Vagina (tissue), 2 donors: ENCODE results near the gene VRTN.

Experiments
- POLR2A ChIP-seq, 2 donors: fragments of 450-650 bp; IDR thresholded peaks; one replicate each; pipeline ENCODE4 v1.6.1; 2017; ENCODE audit warnings: antibody characterized with exemption in 2 of 2, mild to moderate bottlenecking in 2 of 2, moderate library complexity in 2 of 2
- TF ChIP-seq, protein P1 (sequence below), 3 experiments: fragments of 450-650 bp in 2 of 3; fragments of 200-600 bp in 1 of 3; sonication (generic) in 1 of 3; IDR thresholded peaks; one replicate each; pipeline ENCODE4 v1.5.1; 2017 to 2019; ENCODE audit warnings: antibody characterized with exemption in 3 of 3, mild to moderate bottlenecking in 2 of 3, moderate library complexity in 2 of 3

DNA sequence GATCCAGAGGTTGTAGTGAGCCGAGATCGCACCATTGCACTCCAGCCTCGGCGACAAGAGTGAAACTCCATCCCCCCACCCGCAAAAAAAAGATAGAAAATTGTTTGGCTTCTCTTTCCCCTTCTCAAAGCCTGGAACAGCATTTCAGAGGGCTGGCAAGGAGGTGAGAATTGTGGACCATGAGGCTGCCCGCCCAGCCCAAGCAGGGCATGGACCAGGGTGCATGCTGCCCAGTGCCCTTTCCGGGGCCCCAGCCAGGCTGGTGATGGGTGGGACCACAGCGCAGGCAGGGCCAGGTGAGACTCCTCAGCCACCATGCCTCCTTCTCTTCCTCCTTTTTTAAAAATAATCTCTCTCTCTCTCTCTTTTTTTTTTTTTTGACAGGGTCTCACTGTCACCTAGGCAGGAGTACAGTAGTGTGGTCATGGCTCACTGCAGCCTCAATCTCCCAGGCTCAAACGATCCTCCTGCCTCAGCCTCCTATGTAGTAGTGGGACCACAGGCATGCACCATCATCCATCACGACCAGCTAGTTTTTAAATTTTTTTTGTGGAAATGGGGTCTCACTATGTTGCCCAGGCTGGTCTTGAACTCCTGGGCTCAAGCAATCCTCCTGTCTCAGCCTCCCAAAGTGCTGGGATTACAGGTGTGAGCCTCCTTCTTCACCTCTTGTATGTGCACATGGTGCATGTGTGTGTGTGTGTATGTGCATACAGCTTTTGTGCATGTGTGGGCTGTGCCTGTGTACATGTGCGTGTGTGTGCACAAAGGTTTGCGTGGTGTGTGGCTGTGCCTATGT is 55.5 kb downstream of the VRTN start:
- TF ChIP-seq, protein P1, sequence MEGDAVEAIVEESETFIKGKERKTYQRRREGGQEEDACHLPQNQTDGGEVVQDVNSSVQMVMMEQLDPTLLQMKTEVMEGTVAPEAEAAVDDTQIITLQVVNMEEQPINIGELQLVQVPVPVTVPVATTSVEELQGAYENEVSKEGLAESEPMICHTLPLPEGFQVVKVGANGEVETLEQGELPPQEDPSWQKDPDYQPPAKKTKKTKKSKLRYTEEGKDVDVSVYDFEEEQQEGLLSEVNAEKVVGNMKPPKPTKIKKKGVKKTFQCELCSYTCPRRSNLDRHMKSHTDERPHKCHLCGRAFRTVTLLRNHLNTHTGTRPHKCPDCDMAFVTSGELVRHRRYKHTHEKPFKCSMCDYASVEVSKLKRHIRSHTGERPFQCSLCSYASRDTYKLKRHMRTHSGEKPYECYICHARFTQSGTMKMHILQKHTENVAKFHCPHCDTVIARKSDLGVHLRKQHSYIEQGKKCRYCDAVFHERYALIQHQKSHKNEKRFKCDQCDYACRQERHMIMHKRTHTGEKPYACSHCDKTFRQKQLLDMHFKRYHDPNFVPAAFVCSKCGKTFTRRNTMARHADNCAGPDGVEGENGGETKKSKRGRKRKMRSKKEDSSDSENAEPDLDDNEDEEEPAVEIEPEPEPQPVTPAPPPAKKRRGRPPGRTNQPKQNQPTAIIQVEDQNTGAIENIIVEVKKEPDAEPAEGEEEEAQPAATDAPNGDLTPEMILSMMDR (IDR thresholded peaks at IDR 0.05), result no peak
- TF ChIP-seq POLR2A (IDR thresholded peaks at IDR 0.05), result no peak
